Epithelial cell of proximal tubule (primary cell): ENCODE measurements around the gene GPC3. TPM values are rescaled to one million over a fixed set of nuclear protein-coding genes. Genes with fewer than 3 reads are reported as not detected.

Experiments
- DNase-seq: peaks from one replicate; pipeline ENCODE4 v3.0.0-alpha.2; 2011; ENCODE audit warnings: low read depth
- H3K4me3 ChIP-seq: 2 replicates; pipeline ENCODE4 v1.5.1; 2011; ENCODE audit warnings: low read depth, mild to moderate bottlenecking, low read length
- total RNA-seq: library from RNA; depleted of rRNA; stranded (reverse); fragments of >200 nt; gene quantifications from 2 replicates; pipeline ENCODE4 v1.2.3, GENCODE V29; 2015
- TF ChIP-seq, protein P1 (sequence below): conservative IDR thresholded peaks from 2 replicates; pipeline ENCODE4 v1.5.1; 2012; ENCODE audit warnings: low read depth, mild to moderate bottlenecking, low read length

GPC3 gene
- total RNA-seq, 1 donor from 2014 or later, result 3.3 TPM

DNA sequence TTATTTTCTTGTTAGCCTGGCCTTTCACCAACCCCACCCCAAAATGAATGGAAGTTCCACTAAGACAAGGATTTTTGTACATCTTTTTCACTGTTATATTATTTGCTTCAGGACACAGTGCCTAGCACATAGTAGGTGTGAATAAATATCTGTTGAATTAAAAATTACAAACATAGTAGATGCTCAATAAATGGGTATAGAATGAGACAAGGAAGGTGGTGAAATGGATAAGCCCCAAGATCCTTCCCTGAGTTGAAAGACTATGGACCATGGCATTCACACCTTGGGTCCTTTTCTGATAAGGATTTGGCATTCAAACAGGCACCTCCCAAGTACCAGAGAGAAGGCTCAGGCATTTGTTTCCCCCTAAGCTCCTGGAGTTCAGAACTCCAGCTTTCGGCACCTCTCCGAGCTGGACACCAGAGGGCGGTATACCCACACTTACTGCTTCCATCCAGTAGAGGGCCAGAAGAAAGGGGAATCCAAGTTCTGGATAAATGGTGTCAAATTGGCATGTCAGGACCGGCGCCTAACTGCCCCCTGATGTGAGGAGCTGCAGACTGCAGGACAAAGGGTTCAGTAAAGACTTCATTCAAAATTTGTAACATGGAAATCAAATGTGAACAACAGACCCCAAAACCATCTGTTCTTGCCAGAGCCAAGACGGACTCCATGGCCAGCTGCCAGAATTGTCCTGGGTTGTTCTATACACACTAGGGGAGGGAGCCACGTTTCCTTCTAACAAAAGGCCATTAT, 193.0 kb downstream of the GPC3 start:
- peak overlapping the region; percentile 39 for H3K4me3 ChIP-seq
- no peak for DNase-seq
- TF ChIP-seq, protein P1, sequence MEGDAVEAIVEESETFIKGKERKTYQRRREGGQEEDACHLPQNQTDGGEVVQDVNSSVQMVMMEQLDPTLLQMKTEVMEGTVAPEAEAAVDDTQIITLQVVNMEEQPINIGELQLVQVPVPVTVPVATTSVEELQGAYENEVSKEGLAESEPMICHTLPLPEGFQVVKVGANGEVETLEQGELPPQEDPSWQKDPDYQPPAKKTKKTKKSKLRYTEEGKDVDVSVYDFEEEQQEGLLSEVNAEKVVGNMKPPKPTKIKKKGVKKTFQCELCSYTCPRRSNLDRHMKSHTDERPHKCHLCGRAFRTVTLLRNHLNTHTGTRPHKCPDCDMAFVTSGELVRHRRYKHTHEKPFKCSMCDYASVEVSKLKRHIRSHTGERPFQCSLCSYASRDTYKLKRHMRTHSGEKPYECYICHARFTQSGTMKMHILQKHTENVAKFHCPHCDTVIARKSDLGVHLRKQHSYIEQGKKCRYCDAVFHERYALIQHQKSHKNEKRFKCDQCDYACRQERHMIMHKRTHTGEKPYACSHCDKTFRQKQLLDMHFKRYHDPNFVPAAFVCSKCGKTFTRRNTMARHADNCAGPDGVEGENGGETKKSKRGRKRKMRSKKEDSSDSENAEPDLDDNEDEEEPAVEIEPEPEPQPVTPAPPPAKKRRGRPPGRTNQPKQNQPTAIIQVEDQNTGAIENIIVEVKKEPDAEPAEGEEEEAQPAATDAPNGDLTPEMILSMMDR, result peak; percentile 96

DNA sequence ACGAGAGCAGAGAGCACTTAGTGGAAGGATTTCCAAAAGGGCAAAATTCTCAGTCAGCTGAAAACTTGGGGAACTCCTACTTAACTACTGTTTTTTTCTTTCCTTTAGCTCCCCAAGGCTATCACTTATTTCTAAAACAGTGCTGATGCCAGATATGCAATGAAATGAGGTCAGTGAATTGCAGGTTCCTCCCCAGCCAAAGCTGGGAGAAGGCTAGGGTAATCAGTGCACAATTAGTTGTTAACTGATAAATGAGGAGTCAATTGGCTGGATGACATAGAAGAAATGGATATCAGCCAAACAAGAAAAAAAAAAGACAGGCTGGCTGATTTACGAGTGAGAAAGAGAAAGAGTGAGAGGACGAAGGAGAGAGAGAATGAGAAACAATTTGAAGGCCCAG, 195.6 kb downstream of the GPC3 start:
- no peak overlapping the region for H3K4me3 ChIP-seq
- DNase-seq, result no peak
- TF ChIP-seq, protein P1, result no peak

DNA sequence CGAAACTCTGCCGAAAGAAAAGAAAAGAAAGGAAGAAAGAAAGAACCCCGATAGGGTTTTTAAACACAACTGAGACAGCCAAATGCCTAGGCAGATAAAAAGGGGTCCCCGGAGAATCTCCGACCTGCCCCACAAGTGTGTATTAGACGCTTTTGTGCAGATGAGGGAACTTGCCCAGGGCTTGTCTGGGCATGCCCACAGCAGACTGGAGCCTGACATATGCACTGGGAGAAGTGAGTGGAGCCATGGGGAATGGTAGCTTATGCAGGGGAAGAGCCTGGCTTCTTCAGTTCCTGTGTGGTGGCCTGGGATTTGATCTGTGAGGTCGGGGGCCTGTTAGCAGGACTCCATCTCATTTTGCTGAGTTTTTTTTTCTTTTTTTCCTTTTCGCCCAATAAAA, 199.0 kb downstream of the GPC3 start:
- no peak overlapping the region for H3K4me3 ChIP-seq
- TF ChIP-seq, protein P1, result no peak
- no peak for DNase-seq

DNA sequence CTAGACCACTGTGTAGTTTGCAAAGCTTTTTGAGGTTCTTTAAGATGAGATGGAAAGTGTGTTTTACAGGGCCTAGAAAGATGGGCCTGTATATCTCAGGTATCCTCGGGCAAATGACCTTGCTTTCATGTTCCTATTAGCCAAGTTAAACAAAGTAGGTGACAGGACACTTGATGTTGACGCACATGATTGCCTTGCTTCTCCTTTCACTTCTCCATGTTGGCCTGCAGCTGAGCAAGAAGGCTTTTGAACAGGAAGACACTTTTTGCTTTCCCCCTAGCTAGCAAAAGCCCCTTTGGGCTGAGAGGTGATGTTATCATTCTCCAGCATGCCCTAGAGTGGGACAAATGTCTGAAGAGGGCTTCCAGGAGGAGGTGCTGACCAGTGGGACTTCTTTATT, 202.1 kb downstream of the GPC3 start:
- no peak for DNase-seq
- no peak overlapping the region for H3K4me3 ChIP-seq
- TF ChIP-seq, protein P1, result no peak

DNA sequence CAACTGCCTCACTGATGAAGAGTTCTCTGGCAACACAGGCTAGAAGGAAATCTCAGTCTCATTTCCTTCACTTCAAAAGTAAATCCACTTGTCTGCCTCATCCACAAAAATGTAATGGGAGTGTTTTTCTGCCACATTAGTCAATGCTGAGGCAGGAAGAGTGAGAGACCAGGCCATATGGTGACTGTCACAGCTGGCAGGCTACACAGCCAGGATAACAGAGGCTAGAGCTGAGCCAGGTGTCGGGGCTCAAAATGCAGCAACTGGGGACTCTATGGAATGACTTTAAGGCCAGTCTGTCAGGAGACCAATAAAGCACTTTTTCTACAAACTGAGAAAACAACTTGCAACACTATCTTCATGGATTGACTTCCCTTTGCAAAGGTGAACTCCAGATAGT, 204.2 kb downstream of the GPC3 start:
- TF ChIP-seq, protein P1, result no peak
- no peak for DNase-seq
- no peak overlapping the region for H3K4me3 ChIP-seq

DNA sequence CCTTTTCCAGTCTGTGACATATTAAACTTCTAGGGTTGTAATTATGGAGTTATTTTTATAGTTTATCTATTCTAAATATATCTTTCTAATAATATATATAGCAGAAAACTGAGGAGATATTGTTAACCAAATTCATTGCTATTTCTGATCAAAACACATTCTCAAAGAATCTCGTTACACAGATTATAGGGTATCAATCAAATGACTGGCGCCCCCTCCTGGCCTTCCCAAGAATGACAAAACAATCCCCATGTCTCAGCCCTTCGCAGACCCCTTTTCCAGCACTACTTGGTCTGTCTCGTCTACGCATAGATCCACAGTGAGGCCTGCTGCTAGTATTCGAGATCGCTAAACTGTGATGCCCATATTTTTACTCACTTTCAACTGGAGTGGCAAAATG, 209.3 kb downstream of the GPC3 start:
- TF ChIP-seq, protein P1, result peak; percentile 61
- no peak for DNase-seq
- no peak overlapping the region for H3K4me3 ChIP-seq

DNA sequence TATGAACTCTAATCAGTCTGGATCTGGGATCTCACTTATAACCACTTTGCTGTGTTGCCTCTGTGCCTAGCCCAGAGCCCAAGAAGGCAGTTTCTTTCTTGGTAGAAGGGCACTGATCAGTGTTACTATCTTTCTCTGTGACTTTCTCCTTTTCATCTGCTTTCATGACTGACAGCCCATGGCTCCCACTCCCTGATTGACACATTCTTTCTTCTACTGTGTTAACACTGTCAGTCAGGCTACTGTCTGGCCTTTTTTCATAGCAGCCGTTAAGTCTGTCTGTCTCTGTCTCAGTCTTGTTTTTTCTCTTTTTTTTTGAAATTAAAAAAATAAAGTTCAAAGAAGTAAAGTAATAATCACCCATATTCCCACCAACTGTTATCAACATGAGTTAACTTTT, 210.6 kb downstream of the GPC3 start:
- H3K4me3 ChIP-seq, result no peak overlapping the region
- DNase-seq, result no peak
- TF ChIP-seq, protein P1, result no peak
